ENCODE results near the gene GCH1. TPM values are rescaled to one million over a fixed set of nuclear protein-coding genes. Genes with fewer than 3 reads are reported as not detected.

Gene GCH1
- total RNA-seq, 1 donor from 2014 or later: 0.43 TPM

DNA sequence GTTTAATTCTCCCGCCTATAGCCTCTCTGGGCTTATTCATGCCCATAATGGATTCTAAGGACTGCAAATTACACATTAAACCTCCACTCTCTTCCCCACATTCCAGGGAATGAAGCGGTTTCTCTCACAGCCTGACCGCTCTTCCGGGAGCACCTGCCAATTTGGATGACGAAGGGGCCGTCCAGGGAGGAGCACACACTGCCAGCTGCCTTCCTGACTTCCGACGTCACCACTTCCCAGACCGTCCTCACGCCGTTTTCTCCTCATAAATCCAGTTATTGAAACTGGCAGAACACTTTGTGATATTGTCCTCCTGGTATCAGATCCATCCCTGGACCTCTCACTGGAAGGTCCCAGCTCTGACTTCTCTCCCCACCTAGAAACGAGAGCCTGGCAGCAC lies 87.6 kb downstream of the GCH1 start:
- TF ChIP-seq, protein P1, sequence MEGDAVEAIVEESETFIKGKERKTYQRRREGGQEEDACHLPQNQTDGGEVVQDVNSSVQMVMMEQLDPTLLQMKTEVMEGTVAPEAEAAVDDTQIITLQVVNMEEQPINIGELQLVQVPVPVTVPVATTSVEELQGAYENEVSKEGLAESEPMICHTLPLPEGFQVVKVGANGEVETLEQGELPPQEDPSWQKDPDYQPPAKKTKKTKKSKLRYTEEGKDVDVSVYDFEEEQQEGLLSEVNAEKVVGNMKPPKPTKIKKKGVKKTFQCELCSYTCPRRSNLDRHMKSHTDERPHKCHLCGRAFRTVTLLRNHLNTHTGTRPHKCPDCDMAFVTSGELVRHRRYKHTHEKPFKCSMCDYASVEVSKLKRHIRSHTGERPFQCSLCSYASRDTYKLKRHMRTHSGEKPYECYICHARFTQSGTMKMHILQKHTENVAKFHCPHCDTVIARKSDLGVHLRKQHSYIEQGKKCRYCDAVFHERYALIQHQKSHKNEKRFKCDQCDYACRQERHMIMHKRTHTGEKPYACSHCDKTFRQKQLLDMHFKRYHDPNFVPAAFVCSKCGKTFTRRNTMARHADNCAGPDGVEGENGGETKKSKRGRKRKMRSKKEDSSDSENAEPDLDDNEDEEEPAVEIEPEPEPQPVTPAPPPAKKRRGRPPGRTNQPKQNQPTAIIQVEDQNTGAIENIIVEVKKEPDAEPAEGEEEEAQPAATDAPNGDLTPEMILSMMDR (IDR thresholded peaks at IDR 0.05): no peak
- Mint-ChIP-seq H3K4me1 (ENCODE audit: unreplicated experiment) (peaks cover 8% of the 10 kb centered on the region), H3K27me3 (ENCODE audit: unreplicated experiment) (peaks cover 30% of the 10 kb centered on the region), H3K4me3 (ENCODE audit: unreplicated experiment) (no peak overlapping the region), H3K9me3 (ENCODE audit: unreplicated experiment) (no peaks in the 10 kb centered on the region), H3K27ac (ENCODE audit: unreplicated experiment) (no peak overlapping the region), H3K36me3 (ENCODE audit: unreplicated experiment) (no peaks in the 10 kb centered on the region)
- DNase-seq (ENCODE audit: extremely low spot score, unreplicated experiment): peak; percentile 40

DNA sequence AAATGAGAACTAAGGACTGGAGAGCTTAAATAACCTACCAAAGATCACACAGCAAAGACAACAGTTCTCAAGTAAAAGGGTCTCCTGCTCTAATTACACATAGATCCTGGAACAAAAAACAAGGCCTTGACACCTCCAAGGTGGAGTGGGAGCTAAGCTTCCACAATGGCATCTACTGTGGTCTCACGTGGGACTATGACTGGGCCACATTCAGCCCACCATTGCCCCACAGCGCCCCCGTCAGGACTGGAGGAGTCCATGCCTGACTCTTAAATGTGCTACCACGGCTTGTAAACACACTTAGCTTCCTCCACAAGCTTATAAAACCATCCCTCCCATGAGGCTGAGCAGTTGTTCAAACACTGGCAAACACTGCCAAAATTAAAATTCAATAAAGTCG lies 88.5 kb downstream of the GCH1 start:
- Mint-ChIP-seq H3K9me3 (ENCODE audit: unreplicated experiment) (no peaks in the 10 kb centered on the region), H3K4me3 (ENCODE audit: unreplicated experiment) (no peak overlapping the region), H3K4me1 (ENCODE audit: unreplicated experiment) (peaks cover 8% of the 10 kb centered on the region), H3K27me3 (ENCODE audit: unreplicated experiment) (peaks cover 29% of the 10 kb centered on the region), H3K36me3 (ENCODE audit: unreplicated experiment) (no peaks in the 10 kb centered on the region), H3K27ac (ENCODE audit: unreplicated experiment) (no peak overlapping the region)
- TF ChIP-seq, protein P1 (IDR thresholded peaks at IDR 0.05): no peak
- DNase-seq (ENCODE audit: extremely low spot score, unreplicated experiment): peak; percentile 63

DNA sequence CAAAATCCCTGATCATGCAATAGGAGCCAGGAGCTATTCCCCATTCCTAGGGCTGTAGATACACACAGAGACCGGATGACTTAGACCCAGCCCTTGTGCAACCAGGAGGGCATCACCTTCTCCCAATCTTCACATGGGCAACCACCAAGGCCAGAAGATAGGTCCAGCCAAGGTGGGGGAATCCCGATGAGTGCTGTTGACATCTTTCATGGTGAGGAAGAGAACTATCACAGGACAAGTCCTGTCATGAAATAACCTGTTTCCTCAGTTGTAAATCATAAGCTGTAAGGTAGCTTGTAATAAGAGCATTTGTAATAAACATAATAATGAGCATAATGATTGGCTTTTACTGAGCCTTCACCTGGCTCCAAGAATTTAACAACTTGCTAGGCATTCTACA lies 89.5 kb downstream of the GCH1 start:
- Mint-ChIP-seq H3K27me3 (ENCODE audit: unreplicated experiment) (peaks cover 29% of the 10 kb centered on the region), H3K36me3 (ENCODE audit: unreplicated experiment) (no peaks in the 10 kb centered on the region), H3K27ac (ENCODE audit: unreplicated experiment) (no peak overlapping the region), H3K4me1 (ENCODE audit: unreplicated experiment) (no peaks in the 10 kb centered on the region), H3K4me3 (ENCODE audit: unreplicated experiment) (no peak overlapping the region), H3K9me3 (ENCODE audit: unreplicated experiment) (no peaks in the 10 kb centered on the region)
- DNase-seq (ENCODE audit: extremely low spot score, unreplicated experiment): no peak
- TF ChIP-seq, protein P1 (IDR thresholded peaks at IDR 0.05): no peak

DNA sequence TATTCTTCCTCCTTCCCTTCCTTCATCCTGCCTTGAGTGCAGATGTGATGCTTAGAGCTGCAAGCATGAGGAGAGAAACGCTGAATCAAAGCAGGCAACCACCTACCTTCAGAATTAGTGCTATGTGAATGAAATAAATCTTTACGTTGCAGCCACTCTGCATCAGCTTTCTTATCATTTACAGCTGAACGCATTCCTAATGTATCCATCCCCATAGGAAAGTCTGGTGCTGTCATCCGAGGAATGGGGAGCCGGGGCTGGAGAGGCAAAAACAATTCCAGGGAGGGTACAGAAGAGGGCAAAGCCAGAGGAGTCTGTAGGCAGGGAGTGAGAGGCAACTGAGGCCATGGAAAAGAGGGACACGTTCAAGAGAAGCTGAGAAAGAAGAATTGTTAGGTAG lies 90.0 kb downstream of the GCH1 start:
- H3K36me3 Mint-ChIP-seq (ENCODE audit: unreplicated experiment): no peaks in the 10 kb centered on the region
- no peaks in the 10 kb centered on the region for H3K4me1 Mint-ChIP-seq (ENCODE audit: unreplicated experiment)
- H3K27ac Mint-ChIP-seq (ENCODE audit: unreplicated experiment): no peak overlapping the region
- no peaks in the 10 kb centered on the region for H3K9me3 Mint-ChIP-seq (ENCODE audit: unreplicated experiment)
- DNase-seq (ENCODE audit: extremely low spot score, unreplicated experiment): peak; percentile 51
- H3K27me3 Mint-ChIP-seq (ENCODE audit: unreplicated experiment): peaks cover 29% of the 10 kb centered on the region
- TF ChIP-seq, protein P1 (IDR thresholded peaks at IDR 0.05): no peak
- no peak overlapping the region for H3K4me3 Mint-ChIP-seq (ENCODE audit: unreplicated experiment)

DNA sequence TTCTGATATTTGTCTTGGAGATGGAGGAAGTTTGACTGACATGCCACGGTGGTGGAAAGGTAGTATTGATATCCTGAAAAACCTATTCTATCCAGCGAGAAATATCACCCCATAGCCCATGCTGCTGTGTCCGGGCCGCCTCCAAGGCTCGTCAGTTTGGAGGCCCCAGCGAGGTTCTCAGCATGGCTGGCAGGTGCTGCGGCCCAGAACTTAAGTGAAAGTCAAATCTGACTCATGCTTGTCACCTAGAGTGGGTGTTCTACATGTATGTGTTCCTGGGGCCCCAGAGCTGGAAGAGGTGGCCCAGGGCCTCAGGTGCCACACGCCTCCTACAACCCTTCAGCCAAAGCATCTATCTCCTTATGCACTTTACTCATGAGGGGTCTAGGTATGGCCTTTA lies 92.9 kb downstream of the GCH1 start:
- Mint-ChIP-seq H3K27me3 (ENCODE audit: unreplicated experiment) (peaks cover 29% of the 10 kb centered on the region), H3K4me1 (ENCODE audit: unreplicated experiment) (no peaks in the 10 kb centered on the region), H3K36me3 (ENCODE audit: unreplicated experiment) (no peaks in the 10 kb centered on the region), H3K4me3 (ENCODE audit: unreplicated experiment) (no peak overlapping the region), H3K27ac (ENCODE audit: unreplicated experiment) (no peak overlapping the region), H3K9me3 (ENCODE audit: unreplicated experiment) (no peaks in the 10 kb centered on the region)
- peak; percentile 70 for DNase-seq (ENCODE audit: extremely low spot score, unreplicated experiment)
- TF ChIP-seq, protein P1 (IDR thresholded peaks at IDR 0.05): no peak
